Measurements from ENCODE around the gene CDK5RAP2.

The CDK5RAP2 gene

DNA sequence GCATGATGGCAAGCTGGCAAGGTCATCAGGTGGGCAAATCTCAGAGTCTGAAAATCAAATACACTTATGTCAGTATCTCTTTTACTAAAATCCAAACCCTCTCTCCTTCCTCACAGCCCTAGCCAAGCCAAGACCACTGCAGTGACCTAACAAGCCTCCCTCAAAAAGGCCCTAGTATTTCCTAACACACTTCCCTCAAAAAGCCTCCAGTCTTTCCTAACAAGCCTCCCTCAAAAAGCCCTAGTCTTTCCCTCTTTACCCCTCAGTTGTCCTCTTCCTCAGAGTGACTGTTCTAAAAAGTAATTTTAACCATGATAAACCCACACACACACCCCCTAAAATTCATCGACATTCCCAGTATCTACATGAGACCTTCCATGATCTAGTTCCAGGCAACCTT lies 140.0 kb downstream of the CDK5RAP2 start:
- Histone ChIP-seq H3K36me3 (replicated peaks; ENCODE audit: low read depth, low read length) (peaks cover 55% of the 10 kb centered on the region), H3K4me2 (ENCODE audit: low read length) (no peak overlapping the region), H3K4me3 (ENCODE audit: low read length) (no peak overlapping the region), H3K79me2 (ENCODE audit: low read length) (no peaks in the 10 kb centered on the region), H3K27me3 (ENCODE audit: low read depth, low read length) (no peaks in the 10 kb centered on the region), H3K9me3 (ENCODE audit: insufficient read depth, low read length) (no peaks in the 10 kb centered on the region), H3K27ac (ENCODE audit: low read length) (no peak overlapping the region), H4K20me1 (ENCODE audit: insufficient read depth, low read length) (no peaks in the 10 kb centered on the region), H3K9ac (ENCODE audit: low read length) (no peak overlapping the region), H3K4me1 (ENCODE audit: low read length) (no peaks in the 10 kb centered on the region), H2AFZ (ENCODE audit: low read depth, low read length) (no peak overlapping the region)
- TF ChIP-seq, protein P1, sequence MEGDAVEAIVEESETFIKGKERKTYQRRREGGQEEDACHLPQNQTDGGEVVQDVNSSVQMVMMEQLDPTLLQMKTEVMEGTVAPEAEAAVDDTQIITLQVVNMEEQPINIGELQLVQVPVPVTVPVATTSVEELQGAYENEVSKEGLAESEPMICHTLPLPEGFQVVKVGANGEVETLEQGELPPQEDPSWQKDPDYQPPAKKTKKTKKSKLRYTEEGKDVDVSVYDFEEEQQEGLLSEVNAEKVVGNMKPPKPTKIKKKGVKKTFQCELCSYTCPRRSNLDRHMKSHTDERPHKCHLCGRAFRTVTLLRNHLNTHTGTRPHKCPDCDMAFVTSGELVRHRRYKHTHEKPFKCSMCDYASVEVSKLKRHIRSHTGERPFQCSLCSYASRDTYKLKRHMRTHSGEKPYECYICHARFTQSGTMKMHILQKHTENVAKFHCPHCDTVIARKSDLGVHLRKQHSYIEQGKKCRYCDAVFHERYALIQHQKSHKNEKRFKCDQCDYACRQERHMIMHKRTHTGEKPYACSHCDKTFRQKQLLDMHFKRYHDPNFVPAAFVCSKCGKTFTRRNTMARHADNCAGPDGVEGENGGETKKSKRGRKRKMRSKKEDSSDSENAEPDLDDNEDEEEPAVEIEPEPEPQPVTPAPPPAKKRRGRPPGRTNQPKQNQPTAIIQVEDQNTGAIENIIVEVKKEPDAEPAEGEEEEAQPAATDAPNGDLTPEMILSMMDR (IDR thresholded peaks at IDR 0.05; ENCODE audit: low read depth, low read length): no peak
- TF ChIP-seq EZH2phosphoT487 (IDR thresholded peaks at IDR 0.05; ENCODE audit: low read depth): no peak

DNA sequence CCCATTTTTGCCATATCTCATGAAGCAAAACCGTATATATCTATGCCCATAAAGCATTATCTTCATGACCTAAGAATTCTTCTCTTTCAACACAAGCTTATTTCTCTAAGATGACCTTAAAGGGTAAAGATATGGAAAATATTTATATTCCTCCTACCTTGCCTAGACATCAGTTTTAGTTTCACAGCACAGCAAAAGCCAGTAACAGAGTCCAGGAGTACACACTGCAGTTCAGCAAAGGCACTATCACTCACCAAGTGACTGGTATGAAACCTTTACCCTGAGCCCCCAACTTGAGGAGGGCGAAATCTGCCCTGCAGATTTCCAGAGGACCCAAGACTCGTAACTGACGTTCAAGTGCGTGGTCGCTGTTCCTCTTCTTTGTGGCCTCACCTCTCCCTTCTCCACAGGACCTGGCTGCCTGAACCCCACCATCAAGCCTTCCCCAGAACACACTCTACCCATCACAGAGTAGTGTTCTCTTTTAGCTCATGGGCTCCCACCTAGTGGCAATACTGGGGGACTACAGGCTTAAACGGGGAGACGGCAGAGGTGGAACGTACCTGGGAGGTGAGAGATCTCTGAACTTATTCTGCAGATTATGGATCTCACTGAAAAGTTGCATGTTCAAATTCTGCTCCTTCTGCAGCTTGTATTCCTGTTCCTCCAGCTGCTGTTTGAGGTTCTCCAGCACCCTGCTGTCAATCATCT lies 141.0 kb downstream of the CDK5RAP2 start:
- no peaks in the 10 kb centered on the region for H3K79me2 ChIP-seq (ENCODE audit: low read length)
- TF ChIP-seq, protein P1 (IDR thresholded peaks at IDR 0.05; ENCODE audit: low read depth, low read length): peak; percentile 42
- TF ChIP-seq EZH2phosphoT487 (IDR thresholded peaks at IDR 0.05; ENCODE audit: low read depth): no peak
- no peaks in the 10 kb centered on the region for H4K20me1 ChIP-seq (ENCODE audit: insufficient read depth, low read length)
- H3K4me1 ChIP-seq (ENCODE audit: low read length): no peaks in the 10 kb centered on the region
- no peak overlapping the region for H3K9ac ChIP-seq (ENCODE audit: low read length)
- no peak overlapping the region for H3K4me3 ChIP-seq (ENCODE audit: low read length)
- H3K9me3 ChIP-seq (ENCODE audit: insufficient read depth, low read length): no peaks in the 10 kb centered on the region
- H2AFZ ChIP-seq (ENCODE audit: low read depth, low read length): no peak overlapping the region
- H3K36me3 ChIP-seq (replicated peaks; ENCODE audit: low read depth, low read length): peaks cover 55% of the 10 kb centered on the region
- no peaks in the 10 kb centered on the region for H3K27me3 ChIP-seq (ENCODE audit: low read depth, low read length)
- no peak overlapping the region for H3K27ac ChIP-seq (ENCODE audit: low read length)
- no peak overlapping the region for H3K4me2 ChIP-seq (ENCODE audit: low read length)

DNA sequence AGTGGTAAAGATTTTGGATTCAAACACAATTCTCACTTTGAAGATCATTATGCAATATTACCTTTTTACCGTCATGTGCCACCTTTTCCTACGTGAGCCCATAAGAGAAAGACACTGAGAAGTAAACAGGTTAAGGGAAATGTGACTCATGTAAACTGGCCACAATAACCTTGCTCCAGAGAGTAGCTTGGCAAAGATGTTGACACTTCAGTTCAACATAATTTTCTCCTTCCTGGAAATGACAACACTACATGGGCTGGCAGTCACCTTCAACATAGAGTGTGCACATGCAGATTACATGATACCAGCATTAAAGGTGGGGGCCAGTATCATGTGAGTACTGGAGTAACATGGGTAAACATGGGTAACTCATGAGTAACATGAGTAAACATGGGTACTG lies 141.9 kb downstream of the CDK5RAP2 start:
- H4K20me1 ChIP-seq (ENCODE audit: insufficient read depth, low read length): no peaks in the 10 kb centered on the region
- no peaks in the 10 kb centered on the region for H3K79me2 ChIP-seq (ENCODE audit: low read length)
- no peaks in the 10 kb centered on the region for H3K4me1 ChIP-seq (ENCODE audit: low read length)
- H3K36me3 ChIP-seq (replicated peaks; ENCODE audit: low read depth, low read length): peaks cover 53% of the 10 kb centered on the region
- no peak overlapping the region for H3K27ac ChIP-seq (ENCODE audit: low read length)
- H3K4me3 ChIP-seq (ENCODE audit: low read length): no peak overlapping the region
- no peaks in the 10 kb centered on the region for H3K9me3 ChIP-seq (ENCODE audit: insufficient read depth, low read length)
- H3K9ac ChIP-seq (ENCODE audit: low read length): no peak overlapping the region
- no peak overlapping the region for H3K4me2 ChIP-seq (ENCODE audit: low read length)
- TF ChIP-seq EZH2phosphoT487 (IDR thresholded peaks at IDR 0.05; ENCODE audit: low read depth): no peak
- TF ChIP-seq, protein P1 (IDR thresholded peaks at IDR 0.05; ENCODE audit: low read depth, low read length): no peak
- H3K27me3 ChIP-seq (ENCODE audit: low read depth, low read length): no peaks in the 10 kb centered on the region
- no peak overlapping the region for H2AFZ ChIP-seq (ENCODE audit: low read depth, low read length)

DNA sequence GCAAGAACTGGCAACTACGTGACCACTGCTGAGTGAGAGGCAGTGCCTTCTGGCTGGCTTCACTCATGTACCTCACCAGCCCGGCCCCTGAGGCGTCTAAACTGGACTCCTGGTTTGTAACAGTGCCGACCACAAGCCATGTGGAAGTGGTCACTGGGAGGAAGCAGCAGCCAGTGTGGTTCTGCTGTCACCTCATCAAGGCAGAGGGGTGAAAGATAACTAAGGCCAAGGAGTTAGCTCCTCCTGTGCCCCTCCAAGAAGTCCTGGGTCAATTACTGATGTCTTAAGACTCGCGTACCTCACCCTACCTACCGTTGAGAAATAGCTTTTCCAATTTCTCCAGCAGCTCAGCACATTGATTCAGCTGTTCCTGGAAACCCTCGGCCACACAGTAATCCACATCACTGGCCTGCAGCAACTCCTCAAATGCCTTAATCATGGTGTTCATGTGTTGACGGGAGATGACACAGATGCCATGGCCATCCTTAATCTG lies 142.9 kb downstream of the CDK5RAP2 start:
- H2AFZ ChIP-seq (ENCODE audit: low read depth, low read length): no peak overlapping the region

More for the DNA sequence above, 142.9 kb downstream of the CDK5RAP2 start:
- Histone ChIP-seq H3K27me3 (ENCODE audit: low read depth, low read length) (no peaks in the 10 kb centered on the region), H3K27ac (ENCODE audit: low read length) (no peak overlapping the region), H4K20me1 (ENCODE audit: insufficient read depth, low read length) (no peaks in the 10 kb centered on the region), H3K4me1 (ENCODE audit: low read length) (no peaks in the 10 kb centered on the region), H3K79me2 (ENCODE audit: low read length) (no peaks in the 10 kb centered on the region), H3K9me3 (ENCODE audit: insufficient read depth, low read length) (no peaks in the 10 kb centered on the region), H3K9ac (ENCODE audit: low read length) (no peak overlapping the region), H3K4me2 (ENCODE audit: low read length) (no peak overlapping the region), H3K4me3 (ENCODE audit: low read length) (no peak overlapping the region), H3K36me3 (replicated peaks; ENCODE audit: low read depth, low read length) (peaks cover 43% of the 10 kb centered on the region)
- TF ChIP-seq, protein P1 (IDR thresholded peaks at IDR 0.05; ENCODE audit: low read depth, low read length): no peak
- no peak for TF ChIP-seq EZH2phosphoT487 (IDR thresholded peaks at IDR 0.05; ENCODE audit: low read depth)
